Keratinocyte (primary cell): Measurements from ENCODE around the gene SPATA9. TPM values are rescaled to one million over a fixed set of nuclear protein-coding genes. Genes with fewer than 3 reads are reported as not detected.

Experiments
- DNase-seq: peaks from one replicate; pipeline ENCODE4 v3.0.0-alpha.2; 2011; ENCODE audit warnings: low read depth, missing footprints, low spot score
- FAIRE-seq: peaks from 2 replicates; lab custom pipeline; 2011; peaks lifted over from hg19 to GRCh38; lab: Jason Lieb, UNC
- H2AFZ ChIP-seq: 2 replicates; pipeline ENCODE4 v1.6.0; 2012; ENCODE audit warnings: low read length, control low read depth, inconsistent platforms; ENCODE audit not compliant: control insufficient read depth
- H3K27ac ChIP-seq: 2 replicates; pipeline ENCODE4 v1.5.1; 2011; ENCODE audit warnings: low read length; ENCODE audit not compliant: control insufficient read depth, insufficient read depth
- H3K27me3 ChIP-seq: 3 replicates; pipeline ENCODE4 v1.6.0; 2011; ENCODE audit warnings: low read length; ENCODE audit not compliant: control insufficient read depth, insufficient read depth; ENCODE audit errors: extremely low read depth
- H3K36me3 ChIP-seq, 2 experiments: 2 replicates in 1 of 2; 3 replicates in 1 of 2; pipeline ENCODE4 v1.5.1; 2011; ENCODE audit warnings: low read length in 2 of 2, mild to moderate bottlenecking in 1 of 2; ENCODE audit not compliant: control insufficient read depth in 2 of 2, insufficient read depth in 2 of 2; ENCODE audit errors: extremely low read depth in 1 of 2
- H3K4me1 ChIP-seq: 3 replicates; pipeline ENCODE4 v1.5.1; 2011; ENCODE audit warnings: low read length; ENCODE audit not compliant: control insufficient read depth, insufficient read depth; ENCODE audit errors: extremely low read depth
- H3K4me2 ChIP-seq: 3 replicates; pipeline ENCODE4 v1.6.0; 2011; ENCODE audit warnings: low read depth, low read length; ENCODE audit not compliant: control insufficient read depth, insufficient read depth; ENCODE audit errors: extremely low read depth
- H3K4me3 ChIP-seq, 3 experiments: fragments of 200-600 bp in 1 of 3; sonication (generic) in 1 of 3; 2 replicates in 2 of 3; 3 replicates in 1 of 3; pipeline ENCODE4 v1.5.1; 2011 to 2016; ENCODE audit warnings: low read length in 3 of 3, mild to moderate bottlenecking in 3 of 3, control low read depth in 2 of 3, inconsistent platforms in 1 of 3, low read depth in 1 of 3, mixed read lengths in 1 of 3, mixed run types in 1 of 3, moderate library complexity in 1 of 3; ENCODE audit not compliant: control insufficient read depth in 2 of 3, insufficient read depth in 2 of 3; ENCODE audit errors: extremely low read depth in 1 of 3
- H3K79me2 ChIP-seq: 2 replicates; pipeline ENCODE4 v1.6.0; 2012; ENCODE audit warnings: low read length; ENCODE audit not compliant: control insufficient read depth, insufficient read depth
- H3K9ac ChIP-seq: 3 replicates; pipeline ENCODE4 v1.6.0; 2011; ENCODE audit warnings: low read length; ENCODE audit not compliant: control insufficient read depth, insufficient read depth; ENCODE audit errors: extremely low read depth
- H3K9me1 ChIP-seq: 3 replicates; pipeline ENCODE4 v1.6.0; 2011; ENCODE audit warnings: low read length; ENCODE audit not compliant: control insufficient read depth, insufficient read depth; ENCODE audit errors: extremely low read depth
- H3K9me3 ChIP-seq: 2 replicates; pipeline ENCODE4 v1.5.1; 2012; ENCODE audit warnings: low read depth, low read length; ENCODE audit not compliant: control insufficient read depth
- H4K20me1 ChIP-seq: 3 replicates; pipeline ENCODE4 v1.6.0; 2011; ENCODE audit warnings: low read length; ENCODE audit not compliant: control insufficient read depth, insufficient read depth; ENCODE audit errors: extremely low read depth
- EZH2 ChIP-seq: IDR thresholded peaks from one replicate; pipeline ENCODE4 v1.6.1; 2012; ENCODE audit warnings: inconsistent platforms, mild to moderate bottlenecking, low read length, moderate library complexity
- dilution Hi-C: fragments of 300-500 bp; cut with MboI; formaldehyde crosslinking; loops from one replicate; pipeline ENCODE4 v1.7.0; 2020; ENCODE audit warnings: low sequenced_read_pairs; ENCODE audit not compliant: extremely low pct_ligation_motif_present
- polyA plus RNA-seq, 5 experiments: library from polyadenylated mRNA; depleted of rRNA in 3 of 5; stranded (reverse) in 3 of 5; stranded (forward) in 1 of 5; unstranded in 1 of 5; fragments of >200 nt; gene quantifications; 1 replicate in 1 of 5; 2 replicates in 3 of 5; 3 replicates in 1 of 5; pipeline versions ENCODE4 v1.2.1 to v1.2.3, GENCODE V29; 2011 to 2012; ENCODE audit warnings: missing spikeins in 2 of 5, low read depth in 1 of 5, low replicate concordance in 1 of 5
- TF ChIP-seq, protein P1 (sequence below), 3 experiments: IDR thresholded peaks in 1 of 3; conservative IDR thresholded peaks in 1 of 3; optimal IDR thresholded peaks in 1 of 3; 2 replicates in 2 of 3; 3 replicates in 1 of 3; pipeline versions ENCODE3 to v1.5.1; 2011; ENCODE audit warnings: low read length in 3 of 3, mild to moderate bottlenecking in 3 of 3, moderate library complexity in 2 of 3, control low read depth in 1 of 3, inconsistent platforms in 1 of 3; ENCODE audit not compliant: insufficient read depth in 2 of 3; ENCODE audit errors: extremely low read depth in 1 of 3

The SPATA9 gene
- polyA plus RNA-seq, 1 donor (not counting 4 experiments of a cell fraction or from before 2014, with no cell fraction given): not detected

DNA sequence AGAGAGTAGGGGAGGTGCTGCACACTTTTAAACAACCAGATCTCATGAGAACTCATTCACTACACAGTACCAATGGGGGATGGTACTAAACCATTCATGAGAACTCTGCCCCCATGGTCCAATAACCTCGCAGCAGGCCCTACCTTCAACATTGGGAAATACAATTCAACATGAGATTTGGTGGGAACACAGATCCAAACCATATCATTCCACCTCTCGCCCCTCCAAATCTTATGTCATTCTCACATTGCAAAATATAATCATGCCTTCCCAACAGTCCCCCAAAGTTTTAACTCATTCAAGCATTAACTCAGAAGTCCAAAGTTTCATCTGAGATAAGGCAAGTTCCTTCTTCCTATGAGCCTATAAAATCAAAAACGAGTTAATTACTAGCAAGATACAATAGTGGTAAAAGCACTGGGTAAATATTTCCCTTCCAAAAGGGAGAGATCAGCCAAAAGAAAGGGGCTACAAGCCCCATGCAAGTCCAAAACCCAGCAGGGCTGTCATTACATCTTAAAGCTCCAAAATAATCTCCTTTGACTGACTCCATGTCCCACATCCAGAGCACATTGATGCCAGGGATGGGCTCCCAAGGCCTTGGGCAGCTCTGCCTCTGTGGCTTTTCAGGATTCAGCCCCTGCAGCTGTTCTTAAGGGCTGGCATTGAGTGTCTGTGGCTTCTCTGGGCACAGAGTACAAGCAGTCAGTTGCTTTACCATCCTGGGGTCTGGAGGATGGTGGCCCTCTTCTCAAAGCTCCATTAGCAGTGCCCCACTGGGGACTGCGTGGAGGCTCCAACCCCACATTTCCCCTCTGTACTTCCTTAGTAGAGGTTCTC is 54.6 kb downstream of the SPATA9 start:
- peaks cover 9% of the 10 kb centered on the region for H3K4me1 ChIP-seq
- no peaks in the 10 kb centered on the region for H3K9me1 ChIP-seq
- H3K9ac ChIP-seq: no peak overlapping the region
- H3K9me3 ChIP-seq: no peaks in the 10 kb centered on the region
- no peaks in the 10 kb centered on the region for H3K36me3 ChIP-seq
- DNase-seq (no peak), FAIRE-seq (no peak)
- dilution Hi-C loops: no loop called here
- no peak overlapping the region for H3K27ac ChIP-seq
- H3K4me2 ChIP-seq: no peak overlapping the region
- no peak overlapping the region for H2AFZ ChIP-seq
- no peaks in the 10 kb centered on the region for H3K27me3 ChIP-seq
- TF ChIP-seq EZH2: no peak
- TF ChIP-seq, protein P1, sequence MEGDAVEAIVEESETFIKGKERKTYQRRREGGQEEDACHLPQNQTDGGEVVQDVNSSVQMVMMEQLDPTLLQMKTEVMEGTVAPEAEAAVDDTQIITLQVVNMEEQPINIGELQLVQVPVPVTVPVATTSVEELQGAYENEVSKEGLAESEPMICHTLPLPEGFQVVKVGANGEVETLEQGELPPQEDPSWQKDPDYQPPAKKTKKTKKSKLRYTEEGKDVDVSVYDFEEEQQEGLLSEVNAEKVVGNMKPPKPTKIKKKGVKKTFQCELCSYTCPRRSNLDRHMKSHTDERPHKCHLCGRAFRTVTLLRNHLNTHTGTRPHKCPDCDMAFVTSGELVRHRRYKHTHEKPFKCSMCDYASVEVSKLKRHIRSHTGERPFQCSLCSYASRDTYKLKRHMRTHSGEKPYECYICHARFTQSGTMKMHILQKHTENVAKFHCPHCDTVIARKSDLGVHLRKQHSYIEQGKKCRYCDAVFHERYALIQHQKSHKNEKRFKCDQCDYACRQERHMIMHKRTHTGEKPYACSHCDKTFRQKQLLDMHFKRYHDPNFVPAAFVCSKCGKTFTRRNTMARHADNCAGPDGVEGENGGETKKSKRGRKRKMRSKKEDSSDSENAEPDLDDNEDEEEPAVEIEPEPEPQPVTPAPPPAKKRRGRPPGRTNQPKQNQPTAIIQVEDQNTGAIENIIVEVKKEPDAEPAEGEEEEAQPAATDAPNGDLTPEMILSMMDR (optimal IDR thresholded peaks at IDR 0.05 in 1 of 3, IDR thresholded peaks at IDR 0.05 in 1 of 3, conservative IDR thresholded peaks at IDR 0.05 in 1 of 3; ENCODE audit: extremely low read depth in 1 of 3, insufficient read depth in 2 of 3, low read length in 3 of 3): no peak
- H4K20me1 ChIP-seq: no peaks in the 10 kb centered on the region
- H3K79me2 ChIP-seq: no peaks in the 10 kb centered on the region
- no peak overlapping the region for H3K4me3 ChIP-seq

DNA sequence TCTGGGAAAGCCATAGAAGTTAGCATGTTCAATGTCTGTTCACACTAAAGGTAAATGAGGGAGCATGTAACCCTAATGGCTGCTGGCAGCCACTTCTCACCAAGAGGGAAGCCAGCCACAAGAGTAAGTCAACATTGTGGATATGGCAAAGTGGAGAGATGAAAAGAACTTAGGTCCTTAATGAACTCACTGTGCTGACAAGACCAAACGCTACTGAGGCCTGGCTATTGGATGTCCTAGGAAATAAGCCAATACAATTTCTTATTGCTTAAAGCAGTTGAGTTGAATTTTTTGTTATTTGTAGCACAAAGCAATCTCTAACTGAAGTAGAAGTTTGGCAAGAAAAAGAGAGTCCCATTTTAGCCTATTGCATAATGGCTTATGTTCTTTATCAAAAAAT is 56.1 kb downstream of the SPATA9 start:
- H3K36me3 ChIP-seq: no peaks in the 10 kb centered on the region
- H3K9ac ChIP-seq: no peak overlapping the region
- no peaks in the 10 kb centered on the region for H4K20me1 ChIP-seq
- H3K4me2 ChIP-seq: no peak overlapping the region
- TF ChIP-seq, protein P1 (optimal IDR thresholded peaks at IDR 0.05 in 1 of 3, IDR thresholded peaks at IDR 0.05 in 1 of 3, conservative IDR thresholded peaks at IDR 0.05 in 1 of 3; ENCODE audit: extremely low read depth in 1 of 3, insufficient read depth in 2 of 3, low read length in 3 of 3): no peak
- no peak for TF ChIP-seq EZH2
- DNase-seq (no peak), FAIRE-seq (no peak)
- no peaks in the 10 kb centered on the region for H3K79me2 ChIP-seq
- dilution Hi-C loops: no loop called here
- H3K9me3 ChIP-seq: no peaks in the 10 kb centered on the region
- peaks cover 4% of the 10 kb centered on the region for H3K4me1 ChIP-seq
- H3K27ac ChIP-seq: no peak overlapping the region
- no peaks in the 10 kb centered on the region for H3K27me3 ChIP-seq
- no peaks in the 10 kb centered on the region for H3K9me1 ChIP-seq
- no peak overlapping the region for H3K4me3 ChIP-seq
- H2AFZ ChIP-seq: no peak overlapping the region
